SK-N-MC (cell line): ENCODE measurements around the gene TOX2.

Experiments
- EZH2 ChIP-seq: fragments of 200-600 bp; sonication (generic); IDR thresholded peaks from one replicate; pipeline ENCODE4 v1.6.1; 2017; ENCODE audit warnings: antibody characterized with exemption
- POLR2AphosphoS5 ChIP-seq: IDR thresholded peaks from 2 replicates; pipeline ENCODE4 v1.6.1; 2012; ENCODE audit warnings: mild to moderate bottlenecking, low read depth, low read length, borderline replicate concordance

- TF ChIP-seq EZH2 (no peak), POLR2AphosphoS5 (no peak)
Measured at GRCh38 chr20:44071526-44072111, 157.0 kb downstream of the TOX2 start.
